ENCODE results near the gene SEMA4D. TPM values are rescaled to one million over a fixed set of nuclear protein-coding genes. Genes with fewer than 3 reads are reported as not detected.
A peak's percentile ranks its signal among the peaks of the same experiment; 100 is the strongest.

The SEMA4D gene
- total RNA-seq, 4 donors from 2014 or later, result 13.4 to 27.3 (median 24.8) TPM

DNA sequence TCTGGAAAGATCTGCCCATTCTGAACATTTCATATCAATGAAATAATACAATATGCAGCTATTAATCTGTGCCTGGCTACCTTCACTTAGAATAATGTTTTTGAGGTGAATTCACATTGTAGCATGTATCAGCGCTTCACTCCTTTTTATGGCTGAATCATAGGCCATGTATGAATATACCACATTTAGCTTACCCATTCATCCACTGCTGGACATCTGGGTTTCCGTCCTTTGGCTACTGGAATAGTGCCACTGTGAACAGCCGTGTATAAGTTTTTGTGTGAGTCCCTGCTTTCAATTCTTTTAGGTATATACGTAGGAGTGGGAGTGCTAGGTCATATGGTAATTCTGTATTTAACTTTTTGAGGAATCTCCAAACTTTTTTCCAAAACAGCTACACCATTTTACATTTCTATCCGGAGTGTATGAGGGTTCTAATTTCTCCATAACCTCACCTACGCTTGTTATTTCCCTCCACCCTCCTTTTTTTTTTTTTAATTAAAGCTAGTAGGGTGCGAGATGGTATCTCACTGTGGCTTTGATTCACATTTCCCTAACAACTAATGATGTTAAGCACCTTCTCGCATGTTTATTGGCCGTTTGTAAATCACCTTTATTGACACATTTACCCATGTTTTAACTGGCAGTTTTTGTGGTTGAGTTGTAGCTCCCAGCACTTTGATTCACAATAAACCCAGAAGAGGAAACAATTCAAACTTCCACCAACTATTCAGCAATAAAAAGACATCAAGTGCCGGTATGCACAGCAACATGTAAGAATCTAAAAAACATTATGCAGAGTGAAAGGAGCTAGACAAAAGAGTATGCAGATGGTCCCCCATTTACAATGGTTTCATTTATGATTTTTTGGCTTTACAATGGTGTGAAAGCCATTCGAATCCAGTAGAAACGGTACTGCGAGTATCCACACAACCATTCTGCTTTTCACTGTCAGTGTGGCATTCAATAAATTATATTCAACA, 8.1 kb downstream of the SEMA4D start:
- Histone ChIP-seq H3K9me3 (no peaks in the 10 kb centered on the region), H3K36me3 (no peaks in the 10 kb centered on the region), H3K27me3 (no peaks in the 10 kb centered on the region), H3K4me3 (no peak overlapping the region), H3K4me1 (peaks cover 0 to 32% (median 8%) of the 10 kb centered on the region in 4 donors), H3K27ac (peak overlapping the region in 1 of 4 donors; percentile 49)
- WGBS, 2 donors, result 57 to 58% methylated on average over 13 of the region's 13 CpGs
- DNase-seq (ENCODE audit: low spot score in 2 of 2), result no peak
- no peak for TF ChIP-seq POLR2A (IDR thresholded peaks at IDR 0.05)
- TF ChIP-seq EP300 (IDR thresholded peaks at IDR 0.05), result no peak
- TF ChIP-seq, protein P1, sequence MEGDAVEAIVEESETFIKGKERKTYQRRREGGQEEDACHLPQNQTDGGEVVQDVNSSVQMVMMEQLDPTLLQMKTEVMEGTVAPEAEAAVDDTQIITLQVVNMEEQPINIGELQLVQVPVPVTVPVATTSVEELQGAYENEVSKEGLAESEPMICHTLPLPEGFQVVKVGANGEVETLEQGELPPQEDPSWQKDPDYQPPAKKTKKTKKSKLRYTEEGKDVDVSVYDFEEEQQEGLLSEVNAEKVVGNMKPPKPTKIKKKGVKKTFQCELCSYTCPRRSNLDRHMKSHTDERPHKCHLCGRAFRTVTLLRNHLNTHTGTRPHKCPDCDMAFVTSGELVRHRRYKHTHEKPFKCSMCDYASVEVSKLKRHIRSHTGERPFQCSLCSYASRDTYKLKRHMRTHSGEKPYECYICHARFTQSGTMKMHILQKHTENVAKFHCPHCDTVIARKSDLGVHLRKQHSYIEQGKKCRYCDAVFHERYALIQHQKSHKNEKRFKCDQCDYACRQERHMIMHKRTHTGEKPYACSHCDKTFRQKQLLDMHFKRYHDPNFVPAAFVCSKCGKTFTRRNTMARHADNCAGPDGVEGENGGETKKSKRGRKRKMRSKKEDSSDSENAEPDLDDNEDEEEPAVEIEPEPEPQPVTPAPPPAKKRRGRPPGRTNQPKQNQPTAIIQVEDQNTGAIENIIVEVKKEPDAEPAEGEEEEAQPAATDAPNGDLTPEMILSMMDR (IDR thresholded peaks at IDR 0.05), result no peak

DNA sequence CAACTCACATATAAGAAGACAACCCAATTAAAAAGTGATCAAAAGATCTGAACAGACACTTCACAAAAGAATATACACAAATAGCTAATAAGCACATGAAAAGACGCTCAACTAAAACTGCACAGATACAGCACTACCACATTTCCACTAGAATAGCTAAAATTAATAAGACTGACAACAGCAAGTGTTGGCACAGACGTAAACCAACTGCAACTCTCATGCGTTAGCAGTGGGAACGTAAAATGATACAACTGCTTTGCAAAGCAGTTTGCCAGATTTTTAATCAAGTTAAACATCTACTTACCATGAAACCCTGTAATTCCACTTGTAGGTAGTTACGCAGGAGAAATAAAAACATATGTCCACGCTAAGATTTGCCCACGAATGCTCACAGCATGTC, 9.0 kb downstream of the SEMA4D start:
- WGBS, 2 donors, result 91 to 92% methylated on average over 7 of the region's 7 CpGs
- Histone ChIP-seq H3K36me3 (no peaks in the 10 kb centered on the region), H3K27me3 (no peaks in the 10 kb centered on the region)

DNA sequence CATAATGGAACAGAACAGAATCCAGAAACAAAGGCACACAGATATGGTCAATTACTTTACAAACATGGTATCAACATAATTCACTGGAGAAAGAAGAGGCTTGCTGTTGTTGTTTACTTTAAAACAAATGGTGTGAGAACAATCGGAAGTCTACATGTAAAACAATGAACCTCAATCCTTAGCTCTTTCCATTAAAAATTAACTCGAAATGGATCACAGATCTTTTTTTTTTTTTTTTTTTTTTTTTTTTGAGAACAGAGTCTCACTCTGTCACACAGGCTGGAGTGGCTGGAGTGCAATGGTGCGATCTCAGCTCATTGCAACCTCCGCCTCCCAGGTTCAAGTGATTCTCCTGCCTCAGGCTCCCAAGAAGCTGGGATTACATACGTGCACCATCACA, 9.8 kb downstream of the SEMA4D start:
- TF ChIP-seq, protein P1 (IDR thresholded peaks at IDR 0.05), result no peak
- TF ChIP-seq EP300 (IDR thresholded peaks at IDR 0.05) (no peak), POLR2A (IDR thresholded peaks at IDR 0.05) (no peak)
- H3K27ac ChIP-seq, result no peak overlapping the region
- H3K36me3 ChIP-seq, result no peaks in the 10 kb centered on the region
- peaks cover 0 to 30% (median 13%) of the 10 kb centered on the region in 4 donors for H3K4me1 ChIP-seq
- no peaks in the 10 kb centered on the region for H3K9me3 ChIP-seq
- no peaks in the 10 kb centered on the region for H3K27me3 ChIP-seq
- no peak for DNase-seq (ENCODE audit: low spot score in 2 of 2)
- whole genome bisulfite sequencing, 2 donors, result 92 to 95% methylated on average over 5 of the region's 5 CpGs
- H3K4me3 ChIP-seq, result no peak overlapping the region

More for the DNA sequence above, 9.0 kb downstream of the SEMA4D start:
- Histone ChIP-seq H3K27ac (no peak overlapping the region), H3K9me3 (no peaks in the 10 kb centered on the region), H3K4me1 (peaks cover 0 to 30% (median 14%) of the 10 kb centered on the region in 4 donors), H3K4me3 (no peak overlapping the region)
- TF ChIP-seq EP300 (IDR thresholded peaks at IDR 0.05) (no peak), POLR2A (IDR thresholded peaks at IDR 0.05) (no peak)
- TF ChIP-seq, protein P1 (IDR thresholded peaks at IDR 0.05), result no peak
- DNase-seq (ENCODE audit: low spot score in 2 of 2), result no peak

DNA sequence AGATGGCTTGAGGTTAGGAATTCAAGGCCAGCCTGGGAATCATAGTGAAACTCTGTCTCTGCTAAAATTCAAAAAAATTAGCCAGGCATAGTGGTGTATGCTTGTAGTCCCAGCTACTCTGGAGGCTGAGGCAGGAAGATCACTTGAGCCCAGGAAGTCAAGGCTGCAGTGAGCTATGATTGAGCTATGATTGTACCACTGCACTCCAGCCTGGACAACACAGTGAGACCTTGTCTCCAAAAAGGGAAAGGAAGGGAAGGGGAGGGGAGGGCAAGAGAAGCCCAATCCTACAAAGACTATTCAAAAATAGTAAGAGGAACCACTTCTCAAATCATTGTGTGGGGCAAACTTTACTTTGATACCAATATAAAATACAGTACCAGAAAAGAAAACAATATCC, 11.2 kb downstream of the SEMA4D start:
- no peaks in the 10 kb centered on the region for H3K9me3 ChIP-seq
- H3K4me1 ChIP-seq, result peaks cover 0 to 28% (median 16%) of the 10 kb centered on the region in 4 donors
- H3K36me3 ChIP-seq, result no peaks in the 10 kb centered on the region
- no peak for DNase-seq (ENCODE audit: low spot score in 2 of 2)
- no peak overlapping the region for H3K27ac ChIP-seq
- TF ChIP-seq, protein P1 (IDR thresholded peaks at IDR 0.05), result no peak
- H3K4me3 ChIP-seq, result no peak overlapping the region
- no peaks in the 10 kb centered on the region for H3K27me3 ChIP-seq
